HCT116 (cell line): ENCODE data around the gene GPR173. TPM values are rescaled to one million over a fixed set of nuclear protein-coding genes. Genes with fewer than 3 reads are reported as not detected.

ENCODE experiments used
- ATAC-seq: fragments of 200-7000 bp; cut with Tn5 transposase; 2 replicates; pipeline ENCODE4 v1.9.1; 2020; ENCODE audit warnings: mild to moderate bottlenecking, moderate library complexity
- BruUV-seq: library from RNA; stranded (reverse); fragments of 400-500 nt; replicated peaks from 2 replicates; lab custom pipeline; 2021; lab: Mats Ljungman, UMichigan
- CTCF ChIA-PET: fragments of 300-600 bp; sonication (Branson Sonifier 250); formaldehyde crosslinking; loops from one replicate; lab custom pipeline; 2021; ENCODE audit warnings: antibody characterized with exemption; lab: Charles Lee
- POLR2A ChIA-PET: fragments of 300-600, 350-600 bp; sonication (Branson Sonifier 250); formaldehyde crosslinking; loops from one replicate; lab custom pipeline; 2021; ENCODE audit warnings: antibody characterized with exemption; lab: Charles Lee
- RAD21 ChIA-PET, 2 experiments: fragments of 300-600 bp; sonication (Branson Sonifier 250); formaldehyde crosslinking; loops; one replicate each; lab custom pipeline; 2023; ENCODE audit warnings: low total read pairs in 2 of 2; ENCODE audit not compliant: uncharacterized antibody in 2 of 2, unreplicated experiment in 2 of 2, low non-redundant PET in 1 of 2; lab: Charles Lee
- DNase-seq: peaks from one replicate; pipeline ENCODE4 v3.0.0-alpha.2; 2010; ENCODE audit warnings: low read depth, low spot score
- H2AFZ ChIP-seq: fragments of 200-600 bp; shearing (Covaris generic), sonication (generic); 2 replicates; pipeline ENCODE4 v1.6.1; 2017; ENCODE audit warnings: low read depth, mixed run types, mixed read lengths, antibody characterized with exemption, low read length; ENCODE audit not compliant: poor library complexity, severe bottlenecking
- H3K27ac ChIP-seq: 2 replicates; pipeline ENCODE4 v1.5.1; 2012; ENCODE audit warnings: low read depth, low read length
- H3K27me3 ChIP-seq: fragments of 200-600 bp; sonication (generic); 2 replicates; pipeline ENCODE4 v1.6.1; 2016; ENCODE audit warnings: mixed run types, low read length, mixed read lengths; ENCODE audit not compliant: insufficient read depth
- H3K36me3 ChIP-seq, 2 experiments: fragments of 200-500 bp in 1 of 2; fragments of 200-600 bp in 1 of 2; sonication (Bioruptor generic) in 1 of 2; sonication (generic) in 1 of 2; 2 replicates each; pipeline versions ENCODE4 v1.5.1 to v1.6.1; 2014 to 2016; ENCODE audit warnings: low read length in 2 of 2, inconsistent platforms in 1 of 2, mixed read lengths in 1 of 2, mixed run types in 1 of 2; ENCODE audit not compliant: insufficient read depth in 2 of 2, control insufficient read depth in 1 of 2
- H3K4me1 ChIP-seq, 2 experiments: fragments of 200-600 bp in 1 of 2; sonication (generic) in 1 of 2; 2 replicates each; pipeline versions ENCODE4 v1.5.1 to v1.6.1; 2012 to 2017; ENCODE audit warnings: low read length in 2 of 2, inconsistent platforms in 1 of 2, mild to moderate bottlenecking in 1 of 2, mixed read lengths in 1 of 2, mixed run types in 1 of 2, moderate library complexity in 1 of 2; ENCODE audit not compliant: insufficient read depth in 2 of 2, control insufficient read depth in 1 of 2
- H3K4me2 ChIP-seq: fragments of 200-600 bp; sonication (generic); 2 replicates; pipeline ENCODE4 v1.6.1; 2017; ENCODE audit warnings: mixed run types, low read length, mixed read lengths
- H3K4me3 ChIP-seq, 2 experiments: fragments of 200-600 bp in 1 of 2; sonication (generic) in 1 of 2; replicated peaks in 1 of 2; 2 replicates each; pipeline ENCODE4 v1.5.1; 2011 to 2016; ENCODE audit warnings: low read length in 2 of 2, control low read depth in 1 of 2, low read depth in 1 of 2, mild to moderate bottlenecking in 1 of 2, mixed read lengths in 1 of 2, mixed run types in 1 of 2
- H3K79me2 ChIP-seq: fragments of 200-600 bp; sonication (generic); 2 replicates; pipeline ENCODE4 v1.6.1; 2017; ENCODE audit warnings: mild to moderate bottlenecking, mixed run types, low read length, moderate library complexity, mixed read lengths; ENCODE audit not compliant: insufficient read depth
- H3K9ac ChIP-seq: fragments of 200-600 bp; sonication (generic); 2 replicates; pipeline ENCODE4 v1.6.1; 2016; ENCODE audit warnings: low read length, mixed read lengths
- H3K9me2 ChIP-seq: fragments of 200-600 bp; sonication (generic), shearing (Covaris generic); 2 replicates; pipeline ENCODE4 v1.6.1; 2017; ENCODE audit warnings: mixed run types, mild to moderate bottlenecking, moderate library complexity; ENCODE audit not compliant: insufficient read depth
- H3K9me3 ChIP-seq, 2 experiments: fragments of 200-500 bp in 1 of 2; fragments of 200-600 bp in 1 of 2; sonication (Bioruptor generic) in 1 of 2; sonication (generic) in 1 of 2; 2 replicates each; pipeline ENCODE4 v1.6.1; 2014 to 2017; ENCODE audit warnings: low read length in 2 of 2, mixed read lengths in 2 of 2, inconsistent platforms in 1 of 2, low read depth in 1 of 2, mild to moderate bottlenecking in 1 of 2, mixed run types in 1 of 2, moderate library complexity in 1 of 2; ENCODE audit not compliant: control insufficient read depth in 1 of 2, insufficient read depth in 1 of 2
- H4K20me1 ChIP-seq: fragments of 200-600 bp; sonication (generic), shearing (Covaris generic); 2 replicates; pipeline ENCODE4 v1.6.1; 2017; ENCODE audit warnings: mixed run types, mild to moderate bottlenecking, moderate library complexity; ENCODE audit not compliant: insufficient read depth
- CBX3 ChIP-seq: IDR thresholded peaks from 2 replicates; pipeline ENCODE4 v1.6.1; 2012; ENCODE audit warnings: low read depth
- ELF1 ChIP-seq: IDR thresholded peaks from 2 replicates; pipeline ENCODE4 v1.6.1; 2012; ENCODE audit warnings: low read depth, borderline replicate concordance
- EZH2phosphoT487 ChIP-seq: fragments of 200-600 bp; IDR thresholded peaks from 2 replicates; pipeline ENCODE4 v1.6.1; 2018; ENCODE audit warnings: antibody characterized with exemption, borderline replicate concordance
- FOSL1 ChIP-seq: IDR thresholded peaks from 2 replicates; pipeline ENCODE4 v1.6.1; 2012; ENCODE audit warnings: low read depth
- MAX ChIP-seq: IDR thresholded peaks from 2 replicates; pipeline ENCODE4 v1.6.1; 2012
- SIN3A ChIP-seq: IDR thresholded peaks from 2 replicates; pipeline ENCODE4 v1.6.1; 2012; ENCODE audit warnings: low read depth
- SP1 ChIP-seq: IDR thresholded peaks from 2 replicates; pipeline ENCODE4 v1.6.1; 2012; ENCODE audit warnings: low read depth
- TCF7L2 ChIP-seq: IDR thresholded peaks from 2 replicates; pipeline ENCODE4 v1.7.0; 2011; ENCODE audit warnings: borderline replicate concordance, inconsistent platforms; ENCODE audit not compliant: insufficient read depth, insufficient read length; ENCODE audit errors: extremely low read depth
- ZBTB33 ChIP-seq: IDR thresholded peaks from 2 replicates; pipeline ENCODE4 v1.6.1; 2011; ENCODE audit warnings: mild to moderate bottlenecking, low read length, moderate library complexity; ENCODE audit not compliant: insufficient replicate concordance; ENCODE audit errors: extremely low read depth
- intact Hi-C: fragments of 100-400 bp; cut with micrococcal nuclease; formaldehyde crosslinking; loops from 2 replicates; pipeline ENCODE4 v1.10.0; 2022
- total RNA-seq: library from RNA; stranded (reverse); gene quantifications from one replicate; pipeline ENCODE4 v1.2.1, GENCODE V29; 2021; ENCODE audit not compliant: unreplicated experiment

Gene GPR173
- total RNA-seq, 1 experiment from 2014 or later, result 3.4 TPM

GRCh38 chrX:53072418-53073114 lies 24.0 kb downstream of the GPR173 start:
- Histone ChIP-seq H3K4me2 (peak overlapping the region; percentile 95), H3K9ac (peak overlapping the region; percentile 59), H3K9me3 (no peaks in the 10 kb centered on the region), H3K9me2 (no peaks in the 10 kb centered on the region), H3K4me1 (peaks cover 4 to 26% of the 10 kb centered on the region in 2 experiments; a peak in 3 of 4 replicates), H3K4me3 (peak overlapping the region; percentile 42 to 60), H3K36me3 (no peaks in the 10 kb centered on the region), H2AFZ (no peak overlapping the region), H3K27me3 (no peaks in the 10 kb centered on the region), H3K79me2 (no peaks in the 10 kb centered on the region), H4K20me1 (no peaks in the 10 kb centered on the region), H3K27ac (peak overlapping the region; percentile 63)
- ChIA-PET RAD21 (interaction anchor here in 1 of 2 experiments (0.5 kb wide), 1 partner anchor 25 kb away, joined by 3 read pairs; no protein-coding TSS in a partner anchor), CTCF (interaction anchor here (0.6 to 1.1 kb wide), 2 partner anchors 9 to 35 kb away, joined by 3 to 4 read pairs; no protein-coding TSS in a partner anchor), POLR2A (interaction anchor here (2.6 kb wide), 1 partner anchor 9 kb away, joined by 25 read pairs; the partner anchor contains the start of gene TSPYL2)
- TF ChIP-seq FOSL1 (no peak), SP1 (no peak), EZH2phosphoT487 (no peak), CBX3 (no peak), MAX (no peak), TCF7L2 (no peak), SIN3A (no peak), ZBTB33 (no peak), ELF1 (no peak)
- no TSS peak for BruUV-seq
- peak; percentile 15 for ATAC-seq
- no peak for DNase-seq
- intact Hi-C loops, result no loop called here
